ENCODE measurements around the gene TMEM164. TPM values are rescaled to one million over a fixed set of nuclear protein-coding genes. Genes with fewer than 3 reads are reported as not detected.

TMEM164 gene
- total and polyA plus RNA-seq, 2 of the 4 experiments (the other 2 are of a cell fraction): 6.3 to 7.1 TPM

DNA sequence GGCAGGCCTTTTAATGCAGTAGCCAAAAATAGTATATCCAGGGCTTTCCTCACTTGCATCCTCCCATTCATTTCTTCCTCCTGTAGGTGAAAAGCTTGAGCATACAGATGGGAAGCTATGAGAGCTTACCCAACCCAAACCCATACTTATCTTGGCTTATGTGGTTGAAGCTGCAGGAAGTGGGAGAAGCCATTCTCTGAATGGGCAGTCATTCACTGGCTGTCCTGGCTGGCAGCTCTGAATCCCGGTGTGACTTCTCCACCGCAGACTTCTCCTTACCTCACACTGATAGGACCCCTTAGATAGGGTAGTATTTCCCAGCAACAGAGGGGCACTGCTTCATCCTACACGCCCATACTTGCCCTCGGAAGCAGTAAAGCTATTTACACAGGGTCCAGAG, 189.6 kb downstream of the TMEM164 start:
- no peak overlapping the region for H4K91ac ChIP-seq (ENCODE audit: insufficient read depth, low read depth, low read length)
- 0 out of 2 replicates have a peak, but pooled peaks cover 1% of the 10 kb centered on the region for H3K36me3 ChIP-seq (ENCODE audit: control insufficient read depth, insufficient read depth, low read length)
- in situ Hi-C loops (cut with MboI; ENCODE audit: low sequenced_read_pairs): no loop called here
- no CpG with 5 or more reads among the region's 4 CpGs for WGBS, 2 experiments (ENCODE audit: extremely low coverage in 2 of 2, insufficient read length in 1 of 2)
- no peaks in the 10 kb centered on the region for H3K9me3 ChIP-seq (ENCODE audit: control insufficient read depth, insufficient read depth, low read length)
- no peak for ATAC-seq (ENCODE audit: low read depth)
- ChIA-PET POLR2A (ENCODE audit: unreplicated experiment) (no interaction called here), CTCF (no interaction called here)
- no peak overlapping the region for H3K18ac ChIP-seq (ENCODE audit: low read depth, low read length)
- no peak overlapping the region for H3K14ac ChIP-seq (replicated peaks; ENCODE audit: low read depth, low read length)
- no peak overlapping the region for H2BK120ac ChIP-seq (ENCODE audit: low read depth, low read length)
- no peak overlapping the region for H2AK9ac ChIP-seq (replicated peaks; ENCODE audit: low read depth, low read length, poor library complexity)
- H3K9me1 ChIP-seq (ENCODE audit: insufficient read depth, low read length): no peaks in the 10 kb centered on the region; the same call in 1 of the 2 replicates
- no peak overlapping the region for H3K4me2 ChIP-seq (ENCODE audit: low read depth, low read length)
- no peak overlapping the region for H2AK5ac ChIP-seq (ENCODE audit: low read depth, low read length)
- no peak overlapping the region for H2BK20ac ChIP-seq (ENCODE audit: low read depth, low read length)
- H4K20me1 ChIP-seq (ENCODE audit: insufficient read depth, low read length): no peaks in the 10 kb centered on the region
- no peak overlapping the region for H2BK15ac ChIP-seq (ENCODE audit: low read depth, low read length)
- no peak overlapping the region for H3K23ac ChIP-seq (ENCODE audit: low read depth, low read length)
- no peak overlapping the region for H3K4me3 ChIP-seq (ENCODE audit: insufficient read depth, low read depth, low read length)
- H3K27ac ChIP-seq (ENCODE audit: insufficient read depth, low read length): no peak overlapping the region
- H3K4me1 ChIP-seq (ENCODE audit: control insufficient read depth, insufficient read depth, low read length): no peaks in the 10 kb centered on the region
- dilution Hi-C loops (cut with HindIII; ENCODE audit: low sequenced_read_pairs, unreplicated experiment): no loop called here
- no peak for TF ChIP-seq MXI1 (IDR thresholded peaks at IDR 0.05; ENCODE audit: borderline replicate concordance, low read depth, low read length)
- TF ChIP-seq, protein P1, sequence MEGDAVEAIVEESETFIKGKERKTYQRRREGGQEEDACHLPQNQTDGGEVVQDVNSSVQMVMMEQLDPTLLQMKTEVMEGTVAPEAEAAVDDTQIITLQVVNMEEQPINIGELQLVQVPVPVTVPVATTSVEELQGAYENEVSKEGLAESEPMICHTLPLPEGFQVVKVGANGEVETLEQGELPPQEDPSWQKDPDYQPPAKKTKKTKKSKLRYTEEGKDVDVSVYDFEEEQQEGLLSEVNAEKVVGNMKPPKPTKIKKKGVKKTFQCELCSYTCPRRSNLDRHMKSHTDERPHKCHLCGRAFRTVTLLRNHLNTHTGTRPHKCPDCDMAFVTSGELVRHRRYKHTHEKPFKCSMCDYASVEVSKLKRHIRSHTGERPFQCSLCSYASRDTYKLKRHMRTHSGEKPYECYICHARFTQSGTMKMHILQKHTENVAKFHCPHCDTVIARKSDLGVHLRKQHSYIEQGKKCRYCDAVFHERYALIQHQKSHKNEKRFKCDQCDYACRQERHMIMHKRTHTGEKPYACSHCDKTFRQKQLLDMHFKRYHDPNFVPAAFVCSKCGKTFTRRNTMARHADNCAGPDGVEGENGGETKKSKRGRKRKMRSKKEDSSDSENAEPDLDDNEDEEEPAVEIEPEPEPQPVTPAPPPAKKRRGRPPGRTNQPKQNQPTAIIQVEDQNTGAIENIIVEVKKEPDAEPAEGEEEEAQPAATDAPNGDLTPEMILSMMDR (conservative IDR thresholded peaks at IDR 0.05; ENCODE audit: low read depth, low read length): no peak
- TF ChIP-seq RFX5 (IDR thresholded peaks at IDR 0.05; ENCODE audit: low read depth, low read length): no peak
- TF ChIP-seq CHD1 (IDR thresholded peaks at IDR 0.05; ENCODE audit: low read depth, low read length): no peak
- TF ChIP-seq MAFK (IDR thresholded peaks at IDR 0.05; ENCODE audit: low read depth, low read length): no peak
- TF ChIP-seq CEBPB (IDR thresholded peaks at IDR 0.05; ENCODE audit: low read depth, low read length): no peak
- no peak for TF ChIP-seq FOS (IDR thresholded peaks at IDR 0.05; ENCODE audit: low read depth, low read length)
- TF ChIP-seq RAD21 (IDR thresholded peaks at IDR 0.05; ENCODE audit: low read length): no peak
- TF ChIP-seq, protein P2, sequence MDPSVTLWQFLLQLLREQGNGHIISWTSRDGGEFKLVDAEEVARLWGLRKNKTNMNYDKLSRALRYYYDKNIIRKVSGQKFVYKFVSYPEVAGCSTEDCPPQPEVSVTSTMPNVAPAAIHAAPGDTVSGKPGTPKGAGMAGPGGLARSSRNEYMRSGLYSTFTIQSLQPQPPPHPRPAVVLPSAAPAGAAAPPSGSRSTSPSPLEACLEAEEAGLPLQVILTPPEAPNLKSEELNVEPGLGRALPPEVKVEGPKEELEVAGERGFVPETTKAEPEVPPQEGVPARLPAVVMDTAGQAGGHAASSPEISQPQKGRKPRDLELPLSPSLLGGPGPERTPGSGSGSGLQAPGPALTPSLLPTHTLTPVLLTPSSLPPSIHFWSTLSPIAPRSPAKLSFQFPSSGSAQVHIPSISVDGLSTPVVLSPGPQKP (IDR thresholded peaks at IDR 0.05; ENCODE audit: borderline replicate concordance, low read depth, low read length): no peak
- TF ChIP-seq NFE2L2 (IDR thresholded peaks at IDR 0.05; ENCODE audit: low read depth, low read length): no peak
- TF ChIP-seq, protein P3, sequence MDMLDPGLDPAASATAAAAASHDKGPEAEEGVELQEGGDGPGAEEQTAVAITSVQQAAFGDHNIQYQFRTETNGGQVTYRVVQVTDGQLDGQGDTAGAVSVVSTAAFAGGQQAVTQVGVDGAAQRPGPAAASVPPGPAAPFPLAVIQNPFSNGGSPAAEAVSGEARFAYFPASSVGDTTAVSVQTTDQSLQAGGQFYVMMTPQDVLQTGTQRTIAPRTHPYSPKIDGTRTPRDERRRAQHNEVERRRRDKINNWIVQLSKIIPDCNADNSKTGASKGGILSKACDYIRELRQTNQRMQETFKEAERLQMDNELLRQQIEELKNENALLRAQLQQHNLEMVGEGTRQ (IDR thresholded peaks at IDR 0.05; ENCODE audit: low read depth, low read length): no peak
- no peak for TF ChIP-seq MAZ (IDR thresholded peaks at IDR 0.05; ENCODE audit: borderline replicate concordance, low read depth, low read length)
- TF ChIP-seq BHLHE40 (IDR thresholded peaks at IDR 0.05; ENCODE audit: low read depth, low read length): no peak
- TF ChIP-seq RCOR1 (IDR thresholded peaks at IDR 0.05; ENCODE audit: insufficient replicate concordance, low read length): no peak
- no peak for TF ChIP-seq SMC3 (IDR thresholded peaks at IDR 0.05; ENCODE audit: low read depth, low read length)
- TF ChIP-seq POLR2A (IDR thresholded peaks at IDR 0.05; ENCODE audit: low read depth, low read length): no peak
- no peak for DNase-seq
- no peak overlapping the region for H3K56ac ChIP-seq (ENCODE audit: extremely low read depth, insufficient read depth, low read length)
- no peak overlapping the region for H4K8ac ChIP-seq (ENCODE audit: low read depth in 2 of 2, low read length in 2 of 2)
- BruUV-seq (replicated peaks): no TSS peak
- H2BK5ac ChIP-seq (ENCODE audit: low read depth, low read length, poor library complexity, severe bottlenecking): no peak overlapping the region
- H3K9ac ChIP-seq (ENCODE audit: low read depth, low read length): no peak overlapping the region
- no peak overlapping the region for H4K5ac ChIP-seq (ENCODE audit: low read depth, low read length)
- no peak overlapping the region for H2AFZ ChIP-seq (replicated peaks; ENCODE audit: low read length, poor library complexity)
- peaks cover 0 to 4% of the 10 kb centered on the region in 2 experiments; a peak in 2 of 4 replicates for H3K79me1 ChIP-seq (ENCODE audit: low read depth in 1 of 2, low read length in 2 of 2)
- intact Hi-C loops (cut with micrococcal nuclease): no loop called here
- no peak overlapping the region for H3K4ac ChIP-seq (ENCODE audit: low read depth, low read length)
- H3K27me3 ChIP-seq (ENCODE audit: control insufficient read depth, insufficient read depth, low read length): no peaks in the 10 kb centered on the region; the same call in 1 of the 2 replicates

Measured in IMR-90 (cell line).